ENCODE measurements around the gene GABBR2.

DNA sequence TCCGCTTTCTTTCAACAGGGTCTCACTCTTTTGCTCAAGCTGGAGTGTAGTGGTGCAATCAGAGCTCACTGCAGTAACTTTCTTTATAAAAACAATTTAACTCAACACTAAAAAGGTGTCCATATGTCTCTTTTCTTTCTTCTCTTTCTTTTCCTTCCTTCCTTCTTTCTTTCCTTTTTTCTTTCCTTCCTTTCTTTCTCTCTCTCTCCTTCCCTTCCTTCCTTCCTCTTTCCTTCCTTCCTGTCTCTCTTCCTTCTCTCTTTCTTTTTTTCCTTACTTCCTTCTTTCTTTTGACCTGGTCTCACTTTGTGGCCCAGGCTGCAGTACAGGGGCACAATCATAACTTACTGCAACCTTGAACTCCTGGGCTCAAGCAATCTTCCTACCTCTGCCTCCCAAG, 427.5 kb downstream of the GABBR2 start:
- no peak for TF ChIP-seq GATA2 (IDR thresholded peaks at IDR 0.05; ENCODE audit: low read depth, low read length)
- no peak for TF ChIP-seq GATA3 (IDR thresholded peaks at IDR 0.05; ENCODE audit: low read depth, low read length)
